Measurements from ENCODE around the gene PARD3B.

DNA sequence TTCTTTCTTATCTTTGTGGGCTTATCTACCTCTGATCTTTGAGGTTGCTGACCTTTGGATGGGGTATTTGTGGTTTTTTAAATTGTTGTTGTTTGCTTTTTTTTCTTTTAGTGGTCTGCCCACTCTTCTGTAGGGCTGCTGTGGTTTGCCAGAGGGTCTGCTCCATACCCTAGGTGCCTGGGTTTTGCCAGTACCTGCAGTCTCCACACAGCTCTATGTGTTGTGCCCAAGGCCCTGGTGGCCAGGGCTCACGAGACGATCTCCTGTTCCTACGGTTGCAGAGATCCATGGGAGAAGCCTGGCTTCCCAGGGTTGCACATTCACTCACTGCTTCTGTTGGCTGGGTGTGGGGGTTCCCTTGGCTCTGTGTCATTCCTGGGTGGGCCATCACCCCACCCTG, 87.1 kb downstream of the PARD3B start:
- no peak for TF ChIP-seq POLR2AphosphoS5 (IDR thresholded peaks at IDR 0.05; ENCODE audit: insufficient read depth in 1 of 2, low read depth in 1 of 2)
- no peak for TF ChIP-seq CTCF (IDR thresholded peaks at IDR 0.05)
- no peak for TF ChIP-seq POLR2A (IDR thresholded peaks at IDR 0.05)
